Brain pericyte (primary cell): Measurements from ENCODE around the gene MYO19.
"Not testable (repeated sequence)": the region's sequence is repeated elsewhere in the genome, so short reads cannot be mapped to it uniquely, and the experiment has no call there.

ENCODE experiments used
- DNase-seq: peaks from one replicate; pipeline ENCODE4 v3.0.0-alpha.2; 2012; ENCODE audit warnings: low read depth, low spot score

Gene MYO19

GRCh38 chr17:36533935-36534839 is 481 bp downstream of the MYO19 start:
- DNase-seq, result no peak

GRCh38 chr17:36532435-36532975 is 2.2 kb downstream of the MYO19 start:
- no peak for DNase-seq

GRCh38 chr17:36529121-36529520 is 5.5 kb downstream of the MYO19 start:
- DNase-seq, result no peak

GRCh38 chr17:36527621-36528250 is 6.9 kb downstream of the MYO19 start:
- DNase-seq, result no peak

GRCh38 chr17:36525888-36526287 is 8.8 kb downstream of the MYO19 start:
- no peak for DNase-seq

GRCh38 chr17:36525113-36525512 is 9.6 kb downstream of the MYO19 start:
- no peak for DNase-seq

GRCh38 chr17:36524428-36524876 is 10.2 kb downstream of the MYO19 start:
- DNase-seq, result no peak

- DNase-seq, result no peak
Observed at GRCh38 chr17:36523113-36523512, 11.6 kb downstream of the MYO19 start.

- DNase-seq, result no peak
Observed at GRCh38 chr17:36515837-36516236, 18.8 kb downstream of the MYO19 start.

GRCh38 chr17:36514856-36515255 is 19.8 kb downstream of the MYO19 start:
- DNase-seq, result no peak

GRCh38 chr17:36512641-36513040 is 22.0 kb downstream of the MYO19 start:
- no peak for DNase-seq

- DNase-seq, result no peak
Observed at GRCh38 chr17:36511216-36511615, 23.5 kb downstream of the MYO19 start.

- no peak for DNase-seq
Observed at GRCh38 chr17:36510636-36511035, 24.0 kb downstream of the MYO19 start.

- DNase-seq, result no peak
Observed at GRCh38 chr17:36509272-36509985, 25.2 kb downstream of the MYO19 start.

GRCh38 chr17:36508439-36508838 is 26.2 kb downstream of the MYO19 start:
- not testable (repeated sequence) for DNase-seq

- no peak for DNase-seq
Observed at GRCh38 chr17:36507266-36507665, 27.4 kb downstream of the MYO19 start.

- no peak for DNase-seq
Observed at GRCh38 chr17:36506831-36507230, 27.8 kb downstream of the MYO19 start.

- DNase-seq, result no peak
Observed at GRCh38 chr17:36506249-36506826, 28.3 kb downstream of the MYO19 start.

GRCh38 chr17:36505171-36505570 is 29.5 kb downstream of the MYO19 start:
- no peak for DNase-seq

GRCh38 chr17:36504156-36504545 is 30.5 kb downstream of the MYO19 start:
- no peak for DNase-seq

GRCh38 chr17:36503456-36504155 is 31.1 kb downstream of the MYO19 start:
- no peak for DNase-seq
